CD14-positive monocyte (primary cell): ENCODE results near the gene CEP131. TPM values are rescaled to one million over a fixed set of nuclear protein-coding genes. Genes with fewer than 3 reads are reported as not detected.

Source experiments
- DNase-seq, 3 donors: peaks; one replicate each; pipeline ENCODE4 v3.0.0-alpha.2; 2011 to 2022
- H2AFZ ChIP-seq: 2 replicates; pipeline ENCODE4 v1.6.0; 2012; ENCODE audit warnings: mild to moderate bottlenecking, low read depth, low read length, inconsistent platforms; ENCODE audit not compliant: insufficient read depth, poor library complexity, severe bottlenecking
- H3K27ac ChIP-seq, 2 donors: 1 replicate in 1 of 2; 2 replicates in 1 of 2; pipeline ENCODE4 v1.5.1; 2012 to 2013; ENCODE audit warnings: low read length in 2 of 2, control low read depth in 1 of 2, inconsistent platforms in 1 of 2, low read depth in 1 of 2, mild to moderate bottlenecking in 1 of 2
- H3K27me3 ChIP-seq, 2 donors: one replicate each; pipeline versions ENCODE4 v1.6.0 to v1.6.1; 2011 to 2013; ENCODE audit warnings: low read length in 2 of 2; ENCODE audit not compliant: control insufficient read depth in 2 of 2, insufficient read depth in 2 of 2
- H3K36me3 ChIP-seq, 2 donors: replicated peaks in 1 of 2; 1 replicate in 1 of 2; 2 replicates in 1 of 2; pipeline versions ENCODE4 v1.5.1 to v1.6.1; 2012 to 2013; ENCODE audit warnings: low read length in 2 of 2, control low read depth in 1 of 2, inconsistent platforms in 1 of 2, mild to moderate bottlenecking in 1 of 2; ENCODE audit not compliant: insufficient read depth in 2 of 2, control insufficient read depth in 1 of 2
- H3K4me1 ChIP-seq, 2 donors: 1 replicate in 1 of 2; 2 replicates in 1 of 2; pipeline versions ENCODE4 v1.5.1 to v1.6.1; 2012 to 2013; ENCODE audit warnings: low read length in 2 of 2, control low read depth in 1 of 2, inconsistent platforms in 1 of 2, mild to moderate bottlenecking in 1 of 2, moderate library complexity in 1 of 2; ENCODE audit not compliant: insufficient read depth in 2 of 2, control insufficient read depth in 1 of 2
- H3K4me2 ChIP-seq: replicated peaks from 2 replicates; pipeline ENCODE3; 2012; ENCODE audit warnings: low read length, moderate library complexity, mild to moderate bottlenecking; ENCODE audit not compliant: poor library complexity, severe bottlenecking; ENCODE audit errors: extremely low read depth
- H3K4me3 ChIP-seq, 3 experiments: fragments of 200-600 bp in 1 of 3; sonication (generic) in 1 of 3; replicated peaks in 1 of 3; 1 replicate in 2 of 3; 2 replicates in 1 of 3; pipeline ENCODE4 v1.5.1; 2011 to 2013; ENCODE audit warnings: low read length in 3 of 3, mild to moderate bottlenecking in 3 of 3, control low read depth in 2 of 3, low read depth in 2 of 3, inconsistent platforms in 1 of 3, moderate library complexity in 1 of 3
- H3K79me2 ChIP-seq: 2 replicates; pipeline ENCODE4 v1.6.0; 2012; ENCODE audit warnings: mild to moderate bottlenecking, control low read depth, inconsistent platforms, low read length, moderate library complexity; ENCODE audit not compliant: insufficient read depth
- H3K9ac ChIP-seq: 2 replicates; pipeline ENCODE4 v1.6.0; 2017; ENCODE audit warnings: low read length, mild to moderate bottlenecking; ENCODE audit not compliant: insufficient read depth, poor library complexity, severe bottlenecking
- H3K9me3 ChIP-seq, 2 donors: replicated peaks in 1 of 2; 1 replicate in 1 of 2; 2 replicates in 1 of 2; pipeline versions ENCODE4 v1.5.1 to v1.6.1; 2012 to 2013; ENCODE audit warnings: low read length in 2 of 2, control low read depth in 1 of 2; ENCODE audit not compliant: control insufficient read depth in 1 of 2, insufficient read depth in 1 of 2
- H4K20me1 ChIP-seq: 2 replicates; pipeline ENCODE4 v1.6.0; 2012; ENCODE audit warnings: mild to moderate bottlenecking, low read length, control low read depth, moderate library complexity; ENCODE audit not compliant: insufficient read depth
- H3K27ac Mint-ChIP-seq, 7 donors: one replicate each; pipeline ENCODE4 v1.8.0; 2020; ENCODE audit warnings: mild to moderate bottlenecking in 7 of 7, mixed read lengths in 7 of 7, moderate library complexity in 6 of 7, inconsistent platforms in 2 of 7
- H3K27me3 Mint-ChIP-seq, 3 donors: one replicate each; pipeline ENCODE4 v1.8.0; 2021 to 2022; ENCODE audit warnings: low read depth in 3 of 3, mild to moderate bottlenecking in 3 of 3, mixed read lengths in 3 of 3, moderate library complexity in 3 of 3, inconsistent platforms in 1 of 3
- H3K36me3 Mint-ChIP-seq, 2 donors: one replicate each; pipeline ENCODE4 v1.8.0; 2020; ENCODE audit warnings: mixed read lengths in 2 of 2, inconsistent platforms in 1 of 2, mild to moderate bottlenecking in 1 of 2
- H3K4me1 Mint-ChIP-seq: one replicate; pipeline ENCODE4 v1.8.0; 2020; ENCODE audit warnings: mild to moderate bottlenecking, mixed read lengths
- H3K4me3 Mint-ChIP-seq, 2 donors: one replicate each; pipeline ENCODE4 v1.8.0; 2020; ENCODE audit warnings: mild to moderate bottlenecking in 2 of 2, mixed read lengths in 2 of 2, moderate library complexity in 1 of 2
- H3K9me3 Mint-ChIP-seq, 7 donors: one replicate each; pipeline ENCODE4 v1.8.0; 2020 to 2022; ENCODE audit warnings: mixed read lengths in 7 of 7, mild to moderate bottlenecking in 6 of 7, moderate library complexity in 6 of 7, inconsistent platforms in 2 of 7
- CTCF ChIP-seq: fragments of 200-600 bp; IDR thresholded peaks from one replicate; pipeline ENCODE4 v1.8.0; 2022; ENCODE audit warnings: antibody characterized with exemption, mild to moderate bottlenecking
- WGBS: methylation state at CpG from one replicate; pipeline ENCODE4 v1.1.5; 2013; ENCODE audit warnings: missing lambda C conversion rate; ENCODE audit not compliant: insufficient coverage; 5-methylcytosine and 5-hydroxymethylcytosine counted together
- intact Hi-C, 2 donors: fragments of 100-400 bp; cut with micrococcal nuclease; formaldehyde crosslinking; loops; one replicate each; pipeline versions ENCODE4 v1.15.0 to v1.15.1; 2023
- polyA plus RNA-seq, 3 donors: library from polyadenylated mRNA; depleted of rRNA in 1 of 3; unstranded in 2 of 3; stranded (reverse) in 1 of 3; fragments of 300-500 nt in 2 of 3; fragments of >200 nt in 1 of 3; fragmentation: Illumina TruSeq in 2 of 3; gene quantifications; 1 replicate in 2 of 3; 2 replicates in 1 of 3; pipeline ENCODE4 v1.2.3, GENCODE V29; 2012 to 2021

The CEP131 gene
- polyA plus RNA-seq, 3 donors: 0.69 to 9.7 (median 1.0) TPM

GRCh38 chr17:81193470-81194224 is 29.1 kb downstream of the CEP131 start:
- WGBS: 97% methylated on average over 36 of the region's 38 CpGs

GRCh38 chr17:81193051-81193410 is 29.7 kb downstream of the CEP131 start:
- Histone ChIP-seq H3K4me2 (no peak overlapping the region), H4K20me1 (no peaks in the 10 kb centered on the region), H3K4me3 (no peak overlapping the region), H3K36me3 (peaks cover 0 to 3% of the 10 kb centered on the region in 2 donors), H3K9ac (no peak overlapping the region), H3K27ac (no peak overlapping the region), H2AFZ (no peak overlapping the region), H3K9me3 (no peaks in the 10 kb centered on the region), H3K27me3 (no peaks in the 10 kb centered on the region), H3K4me1 (no peaks in the 10 kb centered on the region), H3K79me2 (no peaks in the 10 kb centered on the region)
- peaks cover 7 to 29% of the 10 kb centered on the region in 2 donors for H3K36me3 Mint-ChIP-seq
- H3K4me1 Mint-ChIP-seq: no peaks in the 10 kb centered on the region
- no peak overlapping the region for H3K4me3 Mint-ChIP-seq
- no peaks in the 10 kb centered on the region for H3K27me3 Mint-ChIP-seq
- no peak for DNase-seq
- 94% methylated on average over 11 of the region's 17 CpGs for WGBS
- no peak for TF ChIP-seq CTCF
- H3K27ac Mint-ChIP-seq: no peak overlapping the region
- intact Hi-C loops: no loop called here
- H3K9me3 Mint-ChIP-seq: no peaks in the 10 kb centered on the region

More at GRCh38 chr17:81193470-81194224, 29.1 kb downstream of the CEP131 start:
- Mint-ChIP-seq H3K9me3 (no peaks in the 10 kb centered on the region), H3K4me1 (no peaks in the 10 kb centered on the region), H3K4me3 (no peak overlapping the region), H3K36me3 (peaks cover 8 to 33% of the 10 kb centered on the region in 2 donors), H3K27me3 (no peaks in the 10 kb centered on the region), H3K27ac (no peak overlapping the region)
- Histone ChIP-seq H3K4me2 (no peak overlapping the region), H3K9ac (no peak overlapping the region), H3K4me1 (no peaks in the 10 kb centered on the region), H3K27ac (no peak overlapping the region), H3K9me3 (no peaks in the 10 kb centered on the region), H3K4me3 (no peak overlapping the region), H2AFZ (no peak overlapping the region), H3K36me3 (peaks cover 0 to 9% of the 10 kb centered on the region in 2 donors), H3K27me3 (no peaks in the 10 kb centered on the region), H3K79me2 (no peaks in the 10 kb centered on the region), H4K20me1 (no peaks in the 10 kb centered on the region)
- intact Hi-C loops: no loop called here
- DNase-seq: no peak
- no peak for TF ChIP-seq CTCF
